GM19328 (cell line): Measurements from ENCODE around the gene CFL1.

Experiments used
- ATAC-seq: cut with Tn5 transposase; IDR thresholded peaks from one replicate; pipeline ENCODE4 v1.9.1; 2021; ENCODE audit warnings: mild to moderate bottlenecking, moderate library complexity; ENCODE audit not compliant: unreplicated experiment

The CFL1 gene

GRCh38 chr11:65809496-65809895 lies 48.5 kb downstream of the CFL1 start:
- ATAC-seq: no peak

- no peak for ATAC-seq
Observed at GRCh38 chr11:65808744-65809341, 49.1 kb downstream of the CFL1 start.

- no peak for ATAC-seq
Observed at GRCh38 chr11:65806979-65807378, 51.0 kb downstream of the CFL1 start.
